H1 (cell line): ENCODE measurements around the gene CHRNA4.

Source experiments
- HDAC2 ChIP-seq, 2 experiments: fragments of 300-600 bp in 1 of 2; sonication (generic) in 1 of 2; IDR thresholded peaks; 2 replicates each; pipeline ENCODE4 v1.6.1; 2011 to 2012; ENCODE audit warnings: low read depth in 2 of 2, low read length in 2 of 2, mild to moderate bottlenecking in 2 of 2, moderate library complexity in 2 of 2, borderline replicate concordance in 1 of 2, inconsistent platforms in 1 of 2
- HDAC6 ChIP-seq: IDR thresholded peaks from one replicate; pipeline ENCODE4 v1.7.1; 2012; ENCODE audit warnings: low read depth, mild to moderate bottlenecking, inconsistent platforms, low read length, moderate library complexity
- POLR2A ChIP-seq, 2 experiments: IDR thresholded peaks; 1 replicate in 1 of 2; 2 replicates in 1 of 2; pipeline ENCODE4 v1.6.1; 2011; ENCODE audit warnings: low read depth in 2 of 2, low read length in 2 of 2, mild to moderate bottlenecking in 2 of 2; ENCODE audit errors: control extremely low read depth in 1 of 2

DNA sequence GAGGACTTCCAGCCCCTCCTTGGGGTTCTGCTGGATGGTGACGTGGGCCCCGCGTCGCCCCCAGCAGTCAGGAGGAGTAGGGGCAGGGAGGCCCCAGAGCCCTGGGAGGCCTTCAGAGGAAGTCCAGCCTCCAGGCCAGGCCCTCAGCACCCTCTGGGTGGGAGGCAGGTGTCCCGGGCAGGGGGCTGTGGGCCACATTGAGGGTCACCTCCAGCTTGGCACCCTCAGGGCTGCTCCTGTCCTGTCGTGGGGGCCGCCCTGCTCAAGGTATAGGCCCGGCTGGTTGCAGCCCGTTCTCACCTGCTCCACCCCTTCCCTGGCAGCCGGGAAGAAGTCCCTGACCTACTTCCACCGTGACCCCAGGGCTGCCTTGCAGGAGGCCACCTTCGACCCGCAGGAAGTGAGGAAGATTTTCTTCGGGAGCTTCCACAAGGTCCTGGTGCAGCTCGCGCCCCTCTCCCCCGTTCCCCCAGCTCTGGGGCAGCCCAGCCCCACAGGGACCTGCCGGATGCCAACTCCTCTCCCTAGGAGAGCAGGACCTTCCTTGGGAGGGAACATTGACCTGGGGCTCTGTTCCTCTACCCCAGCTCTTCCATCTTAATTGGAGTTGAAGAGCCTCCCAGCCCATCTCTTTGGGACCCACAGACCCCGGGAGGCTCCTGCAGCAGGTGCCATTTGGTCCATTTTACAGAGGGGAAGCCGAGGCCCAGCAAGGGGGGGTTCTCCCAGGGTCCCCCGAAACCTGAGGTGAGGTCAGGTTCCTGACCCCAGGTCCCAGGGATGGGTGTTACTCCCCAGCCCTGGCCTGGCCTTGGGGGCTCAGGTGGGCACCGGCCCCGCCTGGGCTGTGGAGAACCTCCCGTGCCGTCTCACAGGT is 41.7 kb downstream of the CHRNA4 start:
- TF ChIP-seq HDAC2 (IDR thresholded peaks at IDR 0.05; ENCODE audit: borderline replicate concordance in 1 of 2, low read depth in 2 of 2, low read length in 2 of 2) (no peak), HDAC6 (no peak), POLR2A (IDR thresholded peaks at IDR 0.05; ENCODE audit: control extremely low read depth in 1 of 2, low read depth in 2 of 2, low read length in 2 of 2) (no peak)
